ENCODE results near the gene MAP2K3.

MAP2K3 gene

GRCh38 chr17:21282850-21283249 is 1.7 kb upstream of the MAP2K3 start:
- DNase-seq (ENCODE audit: low spot score) = no peak

GRCh38 chr17:21283482-21284318 is 811 bp upstream of the MAP2K3 start:
- peak; percentile 12 for DNase-seq (ENCODE audit: low spot score)

- peak; percentile 29 for DNase-seq (ENCODE audit: low spot score)
Observed at GRCh38 chr17:21285164-21286065, 904 bp downstream of the MAP2K3 start.

GRCh38 chr17:21286066-21286770 is 1.7 kb downstream of the MAP2K3 start:
- peak; percentile 41 for DNase-seq (ENCODE audit: low spot score)

- no peak for DNase-seq (ENCODE audit: low spot score)
Observed at GRCh38 chr17:21286909-21287702, 2.6 kb downstream of the MAP2K3 start.

- DNase-seq (ENCODE audit: low spot score) = peak; percentile 83
Observed at GRCh38 chr17:21287703-21288449, 3.4 kb downstream of the MAP2K3 start.

- DNase-seq (ENCODE audit: low spot score) = no peak
Observed at GRCh38 chr17:21288571-21289017, 4.1 kb downstream of the MAP2K3 start.

- no peak for DNase-seq (ENCODE audit: low spot score)
Observed at GRCh38 chr17:21289175-21289901, 4.8 kb downstream of the MAP2K3 start.

GRCh38 chr17:21289902-21290571 is 5.5 kb downstream of the MAP2K3 start:
- peak; percentile 61 for DNase-seq (ENCODE audit: low spot score)

- no peak for DNase-seq (ENCODE audit: low spot score)
Observed at GRCh38 chr17:21291357-21291756, 6.8 kb downstream of the MAP2K3 start.

GRCh38 chr17:21291862-21292261 is 7.4 kb downstream of the MAP2K3 start:
- no peak for DNase-seq (ENCODE audit: low spot score)

- no peak for DNase-seq (ENCODE audit: low spot score)
Observed at GRCh38 chr17:21292867-21293830, 8.6 kb downstream of the MAP2K3 start.

- DNase-seq (ENCODE audit: low spot score) = no peak
Observed at GRCh38 chr17:21293831-21294210, 9.3 kb downstream of the MAP2K3 start.

- DNase-seq (ENCODE audit: low spot score) = no peak
Observed at GRCh38 chr17:21294321-21295035, 10.0 kb downstream of the MAP2K3 start.

GRCh38 chr17:21295036-21295952 is 10.8 kb downstream of the MAP2K3 start:
- no peak for DNase-seq (ENCODE audit: low spot score)

Measured in Ammon's horn (tissue), 1 donor.